ENCODE results near the gene CD3D. TPM values are rescaled to one million over a fixed set of nuclear protein-coding genes. Genes with fewer than 3 reads are reported as not detected.

CD3D gene
- total RNA-seq = not detected
- polyA plus RNA-seq (ENCODE audit: insufficient read length in 2 of 2) = not detected
- long read RNA-seq, donor 1 = 0 reads
- long read RNA-seq, donor 2 = 0 reads
- long read RNA-seq, donor 3 = 0 reads
- long read RNA-seq, donor 4, partial matches to known transcripts = 0 of 3 reads
- long read RNA-seq, donor 4, other reads (novel, unspliced or antisense) = 0 of 3 reads

- 80% methylated on average over 12 of the region's 13 CpGs for WGBS (ENCODE audit: insufficient coverage)
- DNase-seq (ENCODE audit: low read depth in 4 of 6, low spot score in 6 of 6) = no peak
- Histone ChIP-seq H3K27ac (ENCODE audit: low read depth, low read length) (no peak within 1 kb of the TSS), H3K9me3 (ENCODE audit: control insufficient read depth, insufficient read depth, low read length) (no peaks in the 10 kb centered on the region), H3K4me1 (ENCODE audit: control insufficient read depth, insufficient read depth, low read length) (no peaks in the 10 kb centered on the region), H3K4me3 (ENCODE audit: low read depth, low read length) (no peak within 1 kb of the TSS), H3K36me3 (ENCODE audit: control insufficient read depth, insufficient read depth, low read length) (no peaks in the 10 kb centered on the region), H3K27me3 (ENCODE audit: control insufficient read depth, insufficient read depth, low read length) (peaks cover 23% of the 10 kb centered on the region)
Measured at GRCh38 chr11:118342503-118343161, at the start of gene CD3D. Gene CD3D (minus strand): TSS chr11:118342705. CDS start chr11:118342607, 98 bp downstream.

- WGBS (ENCODE audit: insufficient coverage) = no CpG with 5 or more reads among the region's 3 CpGs
- Histone ChIP-seq H3K27ac (ENCODE audit: low read depth, low read length) (no peak overlapping the region), H3K4me3 (ENCODE audit: low read depth, low read length) (no peak overlapping the region), H3K9me3 (ENCODE audit: control insufficient read depth, insufficient read depth, low read length) (no peaks in the 10 kb centered on the region), H3K4me1 (ENCODE audit: control insufficient read depth, insufficient read depth, low read length) (no peaks in the 10 kb centered on the region), H3K36me3 (ENCODE audit: control insufficient read depth, insufficient read depth, low read length) (peaks cover 37% of the 10 kb centered on the region), H3K27me3 (ENCODE audit: control insufficient read depth, insufficient read depth, low read length) (no peaks in the 10 kb centered on the region)
- no peak for DNase-seq (ENCODE audit: low read depth in 4 of 6, low spot score in 6 of 6)
Measured at GRCh38 chr11:118383657-118384056, 41.2 kb upstream of the CD3D start.

- H3K27ac ChIP-seq (ENCODE audit: low read depth, low read length) = no peak overlapping the region
- peaks cover 32% of the 10 kb centered on the region for H3K36me3 ChIP-seq (ENCODE audit: control insufficient read depth, insufficient read depth, low read length)
- WGBS (ENCODE audit: insufficient coverage) = 90% methylated on average over 2 of the region's 3 CpGs
- H3K9me3 ChIP-seq (ENCODE audit: control insufficient read depth, insufficient read depth, low read length) = no peaks in the 10 kb centered on the region
- no peaks in the 10 kb centered on the region for H3K4me1 ChIP-seq (ENCODE audit: control insufficient read depth, insufficient read depth, low read length)
- no peak overlapping the region for H3K4me3 ChIP-seq (ENCODE audit: low read depth, low read length)
- DNase-seq (ENCODE audit: low read depth in 4 of 6, low spot score in 6 of 6) = no peak
- H3K27me3 ChIP-seq (ENCODE audit: control insufficient read depth, insufficient read depth, low read length) = no peaks in the 10 kb centered on the region
Measured at GRCh38 chr11:118382954-118383353, 40.4 kb upstream of the CD3D start.

- no peaks in the 10 kb centered on the region for H3K27me3 ChIP-seq (ENCODE audit: control insufficient read depth, insufficient read depth, low read length)
- no peak for DNase-seq (ENCODE audit: low read depth in 4 of 6, low spot score in 6 of 6)
- H3K4me1 ChIP-seq (ENCODE audit: control insufficient read depth, insufficient read depth, low read length) = no peaks in the 10 kb centered on the region
- H3K27ac ChIP-seq (ENCODE audit: low read depth, low read length) = no peak overlapping the region
- no peaks in the 10 kb centered on the region for H3K9me3 ChIP-seq (ENCODE audit: control insufficient read depth, insufficient read depth, low read length)
- no peak overlapping the region for H3K4me3 ChIP-seq (ENCODE audit: low read depth, low read length)
- H3K36me3 ChIP-seq (ENCODE audit: control insufficient read depth, insufficient read depth, low read length) = peaks cover 40% of the 10 kb centered on the region
Measured at GRCh38 chr11:118380571-118380970, 38.1 kb upstream of the CD3D start.

- no peaks in the 10 kb centered on the region for H3K4me1 ChIP-seq (ENCODE audit: control insufficient read depth, insufficient read depth, low read length)
- no peak overlapping the region for H3K4me3 ChIP-seq (ENCODE audit: low read depth, low read length)
- peaks cover 44% of the 10 kb centered on the region for H3K36me3 ChIP-seq (ENCODE audit: control insufficient read depth, insufficient read depth, low read length)
- H3K27ac ChIP-seq (ENCODE audit: low read depth, low read length) = no peak overlapping the region
- WGBS (ENCODE audit: insufficient coverage) = 97% methylated on average over 3 of the region's 4 CpGs
- H3K9me3 ChIP-seq (ENCODE audit: control insufficient read depth, insufficient read depth, low read length) = no peaks in the 10 kb centered on the region
- H3K27me3 ChIP-seq (ENCODE audit: control insufficient read depth, insufficient read depth, low read length) = no peaks in the 10 kb centered on the region
- DNase-seq (ENCODE audit: low read depth in 4 of 6, low spot score in 6 of 6) = no peak
Measured at GRCh38 chr11:118379497-118379896, 37.0 kb upstream of the CD3D start.

GRCh38 chr11:118375978-118376377 is 33.5 kb upstream of the CD3D start:
- Histone ChIP-seq H3K36me3 (ENCODE audit: control insufficient read depth, insufficient read depth, low read length) (peaks cover 39% of the 10 kb centered on the region), H3K27ac (ENCODE audit: low read depth, low read length) (no peak overlapping the region), H3K27me3 (ENCODE audit: control insufficient read depth, insufficient read depth, low read length) (no peaks in the 10 kb centered on the region), H3K4me1 (ENCODE audit: control insufficient read depth, insufficient read depth, low read length) (no peaks in the 10 kb centered on the region), H3K4me3 (ENCODE audit: low read depth, low read length) (no peak overlapping the region), H3K9me3 (ENCODE audit: control insufficient read depth, insufficient read depth, low read length) (no peaks in the 10 kb centered on the region)
- no peak for DNase-seq (ENCODE audit: low read depth in 4 of 6, low spot score in 6 of 6)

- no peak overlapping the region for H3K27ac ChIP-seq (ENCODE audit: low read depth, low read length)
- 100% methylated on average over 2 of the region's 3 CpGs for WGBS (ENCODE audit: insufficient coverage)
- DNase-seq (ENCODE audit: low read depth in 4 of 6, low spot score in 6 of 6) = no peak
- H3K36me3 ChIP-seq (ENCODE audit: control insufficient read depth, insufficient read depth, low read length) = peaks cover 43% of the 10 kb centered on the region
- no peaks in the 10 kb centered on the region for H3K27me3 ChIP-seq (ENCODE audit: control insufficient read depth, insufficient read depth, low read length)
- H3K4me1 ChIP-seq (ENCODE audit: control insufficient read depth, insufficient read depth, low read length) = no peaks in the 10 kb centered on the region
- no peak overlapping the region for H3K4me3 ChIP-seq (ENCODE audit: low read depth, low read length)
- no peaks in the 10 kb centered on the region for H3K9me3 ChIP-seq (ENCODE audit: control insufficient read depth, insufficient read depth, low read length)
Measured at GRCh38 chr11:118374729-118375128, 32.2 kb upstream of the CD3D start.

- H3K36me3 ChIP-seq (ENCODE audit: control insufficient read depth, insufficient read depth, low read length) = peaks cover 47% of the 10 kb centered on the region
- 93% methylated on average over 4 of the region's 5 CpGs for WGBS (ENCODE audit: insufficient coverage)
Measured at GRCh38 chr11:118373871-118374270, 31.4 kb upstream of the CD3D start.

GRCh38 chr11:118373263-118373662 is 30.8 kb upstream of the CD3D start:
- Histone ChIP-seq H3K36me3 (ENCODE audit: control insufficient read depth, insufficient read depth, low read length) (peaks cover 47% of the 10 kb centered on the region), H3K4me3 (ENCODE audit: low read depth, low read length) (no peak overlapping the region), H3K9me3 (ENCODE audit: control insufficient read depth, insufficient read depth, low read length) (no peaks in the 10 kb centered on the region), H3K27ac (ENCODE audit: low read depth, low read length) (no peak overlapping the region), H3K27me3 (ENCODE audit: control insufficient read depth, insufficient read depth, low read length) (no peaks in the 10 kb centered on the region), H3K4me1 (ENCODE audit: control insufficient read depth, insufficient read depth, low read length) (no peaks in the 10 kb centered on the region)
- no peak for DNase-seq (ENCODE audit: low read depth in 4 of 6, low spot score in 6 of 6)
- 94% methylated on average over 2 of the region's 2 CpGs for WGBS (ENCODE audit: insufficient coverage)

More at GRCh38 chr11:118373871-118374270, 31.4 kb upstream of the CD3D start:
- Histone ChIP-seq H3K27me3 (ENCODE audit: control insufficient read depth, insufficient read depth, low read length) (no peaks in the 10 kb centered on the region), H3K4me3 (ENCODE audit: low read depth, low read length) (no peak overlapping the region), H3K9me3 (ENCODE audit: control insufficient read depth, insufficient read depth, low read length) (no peaks in the 10 kb centered on the region), H3K4me1 (ENCODE audit: control insufficient read depth, insufficient read depth, low read length) (no peaks in the 10 kb centered on the region), H3K27ac (ENCODE audit: low read depth, low read length) (no peak overlapping the region)
- DNase-seq (ENCODE audit: low read depth in 4 of 6, low spot score in 6 of 6) = no peak

GRCh38 chr11:118370774-118371173 is 28.3 kb upstream of the CD3D start:
- H3K9me3 ChIP-seq (ENCODE audit: control insufficient read depth, insufficient read depth, low read length) = no peaks in the 10 kb centered on the region
- H3K27me3 ChIP-seq (ENCODE audit: control insufficient read depth, insufficient read depth, low read length) = no peaks in the 10 kb centered on the region
- no peak for DNase-seq (ENCODE audit: low read depth in 4 of 6, low spot score in 6 of 6)
- H3K4me3 ChIP-seq (ENCODE audit: low read depth, low read length) = no peak overlapping the region
- H3K4me1 ChIP-seq (ENCODE audit: control insufficient read depth, insufficient read depth, low read length) = no peaks in the 10 kb centered on the region
- no peak overlapping the region for H3K27ac ChIP-seq (ENCODE audit: low read depth, low read length)
- H3K36me3 ChIP-seq (ENCODE audit: control insufficient read depth, insufficient read depth, low read length) = peaks cover 37% of the 10 kb centered on the region
- whole genome bisulfite sequencing (ENCODE audit: insufficient coverage) = no CpG with 5 or more reads among the region's 4 CpGs

All from spinal cord (tissue), 10 donors.